HEK293 (cell line): Measurements from ENCODE around the gene COMMD7.
A peak's percentile ranks its signal among the peaks of the same experiment; 100 is the strongest.

Experiments used
- ATF2 ChIP-seq: fragments of 450-650 bp; formaldehyde crosslinking; IDR thresholded peaks from 2 replicates; pipeline ENCODE4 v1.5.1; 2016; ENCODE audit warnings: missing biosample characterization, missing genetic modification characterization, low read depth
- EGR2 ChIP-seq: fragments of 450-650 bp; formaldehyde crosslinking; IDR thresholded peaks from 2 replicates; pipeline ENCODE4 v1.5.1; 2016; ENCODE audit warnings: low read depth, missing biosample characterization, missing genetic modification characterization
- MYNN ChIP-seq: fragments of 450-650 bp; formaldehyde crosslinking; IDR thresholded peaks from 2 replicates; pipeline ENCODE4 v1.5.1; 2016; ENCODE audit warnings: missing biosample characterization, missing genetic modification characterization, borderline replicate concordance
- PRDM1 ChIP-seq: fragments of 450-650 bp; formaldehyde crosslinking; IDR thresholded peaks from 2 replicates; pipeline ENCODE4; 2016; ENCODE audit warnings: missing biosample characterization, missing genetic modification characterization
- PRDM2 ChIP-seq: fragments of 450-650 bp; formaldehyde crosslinking; IDR thresholded peaks from 2 replicates; pipeline ENCODE4 v1.5.1; 2016; ENCODE audit warnings: missing biosample characterization, missing genetic modification characterization, borderline replicate concordance
- PRDM4 ChIP-seq: fragments of 450-650 bp; formaldehyde crosslinking; IDR thresholded peaks from 2 replicates; pipeline ENCODE4 v1.5.1; 2017; ENCODE audit warnings: missing biosample characterization, missing genetic modification characterization
- RBAK ChIP-seq: fragments of 450-650 bp; formaldehyde crosslinking; IDR thresholded peaks from 2 replicates; pipeline ENCODE4 v1.5.1; 2016; ENCODE audit warnings: missing biosample characterization, missing genetic modification characterization
- SALL2 ChIP-seq: fragments of 450-650 bp; formaldehyde crosslinking; IDR thresholded peaks from 2 replicates; pipeline ENCODE4 v1.5.0; 2017; ENCODE audit warnings: missing biosample characterization, mild to moderate bottlenecking, missing genetic modification characterization, borderline replicate concordance
- SP7 ChIP-seq: fragments of 450-650 bp; formaldehyde crosslinking; IDR thresholded peaks from 2 replicates; pipeline ENCODE4 v1.5.1; 2016; ENCODE audit warnings: missing biosample characterization, missing genetic modification characterization
- TRIM28 ChIP-seq: IDR thresholded peaks from 2 replicates; pipeline ENCODE4 v1.6.1; 2011; ENCODE audit warnings: low read length, control low read depth, borderline replicate concordance
- ZFP41 ChIP-seq: fragments of 450-650 bp; formaldehyde crosslinking; IDR thresholded peaks from 2 replicates; pipeline ENCODE4 v1.5.1; 2016; ENCODE audit warnings: missing biosample characterization, missing genetic modification characterization, borderline replicate concordance
- ZNF121 ChIP-seq: fragments of 450-650 bp; formaldehyde crosslinking; IDR thresholded peaks from 2 replicates; pipeline ENCODE4 v1.5.1; 2016; ENCODE audit warnings: missing biosample characterization, missing genetic modification characterization
- ZNF155 ChIP-seq: fragments of 450-650 bp; formaldehyde crosslinking; IDR thresholded peaks from 2 replicates; pipeline ENCODE4 v1.5.1; 2016; ENCODE audit warnings: missing biosample characterization, missing genetic modification characterization
- ZNF16 ChIP-seq: fragments of 450-650 bp; formaldehyde crosslinking; IDR thresholded peaks from 2 replicates; pipeline ENCODE4 v1.5.1; 2016; ENCODE audit warnings: low read depth, missing biosample characterization, missing genetic modification characterization
- ZNF2 ChIP-seq: fragments of 450-650 bp; formaldehyde crosslinking; IDR thresholded peaks from 2 replicates; pipeline ENCODE4 v1.5.1; 2016; ENCODE audit warnings: missing biosample characterization, missing genetic modification characterization
- ZNF239 ChIP-seq: fragments of 450-650 bp; formaldehyde crosslinking; IDR thresholded peaks from 2 replicates; pipeline ENCODE4 v1.5.1; 2016; ENCODE audit warnings: missing biosample characterization, missing genetic modification characterization
- ZNF335 ChIP-seq: fragments of 450-650 bp; formaldehyde crosslinking; conservative IDR thresholded peaks from 2 replicates; pipeline ENCODE4 v1.5.1; 2016; ENCODE audit warnings: missing biosample characterization, missing genetic modification characterization
- ZNF426 ChIP-seq: fragments of 450-650 bp; formaldehyde crosslinking; IDR thresholded peaks from 2 replicates; pipeline ENCODE4 v1.5.1; 2017; ENCODE audit warnings: missing biosample characterization, missing genetic modification characterization, mild to moderate bottlenecking, inconsistent platforms, moderate library complexity
- ZNF449 ChIP-seq: fragments of 450-650 bp; formaldehyde crosslinking; IDR thresholded peaks from 2 replicates; pipeline ENCODE4 v1.5.1; 2017; ENCODE audit warnings: missing biosample characterization, mild to moderate bottlenecking, missing genetic modification characterization, moderate library complexity
- ZNF621 ChIP-seq: fragments of 450-650 bp; formaldehyde crosslinking; IDR thresholded peaks from 2 replicates; pipeline ENCODE4 v1.5.1; 2017; ENCODE audit warnings: missing biosample characterization, missing genetic modification characterization
- ZNF626 ChIP-seq: fragments of 450-650 bp; sonication (Bioruptor Pico); formaldehyde crosslinking; IDR thresholded peaks from 2 replicates; pipeline ENCODE4 v1.5.1; 2018; ENCODE audit warnings: missing biosample characterization, missing genetic modification characterization, inconsistent platforms
- ZNF645 ChIP-seq: fragments of 450-650 bp; formaldehyde crosslinking; IDR thresholded peaks from 2 replicates; pipeline ENCODE4; 2016; ENCODE audit warnings: missing biosample characterization, missing genetic modification characterization
- ZNF692 ChIP-seq: fragments of 450-650 bp; formaldehyde crosslinking; IDR thresholded peaks from 2 replicates; pipeline ENCODE4 v1.5.1; 2016; ENCODE audit warnings: missing biosample characterization, missing genetic modification characterization
- ZNF791 ChIP-seq: fragments of 450-650 bp; formaldehyde crosslinking; IDR thresholded peaks from 2 replicates; pipeline ENCODE4 v1.5.1; 2016; ENCODE audit warnings: missing biosample characterization, missing genetic modification characterization
- ZNF843 ChIP-seq: fragments of 450-650 bp; formaldehyde crosslinking; IDR thresholded peaks from 2 replicates; pipeline ENCODE4 v1.5.1; 2016; ENCODE audit warnings: missing biosample characterization, missing genetic modification characterization

COMMD7 gene

GRCh38 chr20:32742322-32743236 lies 688 bp downstream of the COMMD7 start (continued):
- TF ChIP-seq ZNF449 (tag by site-specific recombination) (no peak), ZNF692 (0 out of 2 replicates have a peak, but pooled peaks have one; percentile 75), ZNF121 (tag by site-specific recombination) (no peak), ZNF16 (tag by site-specific recombination) (no peak), ZNF626 (tag by site-specific recombination) (no peak), ZNF239 (tag by site-specific recombination) (no peak), PRDM2 (tag by site-specific recombination) (no peak), ZNF843 (tag by site-specific recombination) (no peak), MYNN (no peak), EGR2 (tag by site-specific recombination) (no peak; the same call in 1 of the 2 replicates), ATF2 (tag by site-specific recombination) (no peak), SALL2 (tag by site-specific recombination) (no peak), ZNF621 (no peak), ZNF645 (tag by site-specific recombination) (no peak), ZNF155 (tag by site-specific recombination) (no peak), ZNF791 (tag by site-specific recombination) (no peak), RBAK (tag by site-specific recombination) (no peak), ZNF426 (tag by site-specific recombination) (no peak), ZFP41 (tag by site-specific recombination) (no peak), ZNF2 (tag by site-specific recombination) (no peak), PRDM4 (tag by site-specific recombination) (no peak), PRDM1 (no peak), ZNF335 (tag by site-specific recombination) (peak; percentile 83), SP7 (tag by site-specific recombination) (no peak), TRIM28 (no peak)
